Sigmoid colon (tissue), 7 donors: ENCODE results near the gene DNAJC12. TPM values are rescaled to one million over a fixed set of nuclear protein-coding genes. Genes with fewer than 3 reads are reported as not detected.

Experiments
- DNase-seq: peaks from one replicate; pipeline ENCODE4 v3.0.0-alpha.2; 2019
- H3K27ac ChIP-seq, 4 donors: fragments of 200-600 bp; sonication (generic); one replicate each; pipeline ENCODE4 v1.5.1; 2016 to 2019; ENCODE audit warnings: mild to moderate bottlenecking in 1 of 4
- H3K27me3 ChIP-seq, 3 donors: fragments of 200-600 bp; sonication (generic); one replicate each; pipeline ENCODE4 v1.5.1; 2019; ENCODE audit warnings: mild to moderate bottlenecking in 1 of 3
- H3K36me3 ChIP-seq, 4 donors: fragments of 200-600 bp; sonication (generic); one replicate each; pipeline ENCODE4 v1.5.1; 2016 to 2019
- H3K4me1 ChIP-seq, 4 donors: fragments of 200-600 bp; sonication (generic); one replicate each; pipeline ENCODE4 v1.5.1; 2017 to 2019
- H3K4me3 ChIP-seq, 4 donors: fragments of 200-600 bp; sonication (generic); one replicate each; pipeline ENCODE4 v1.5.1; 2017 to 2019; ENCODE audit warnings: mild to moderate bottlenecking in 2 of 4, moderate library complexity in 1 of 4
- H3K9me3 ChIP-seq, 4 donors: fragments of 200-600 bp in 3 of 4; sonication (generic) in 3 of 4; one replicate each; pipeline versions ENCODE4 v1.5.1 to v1.6.1; 2013 to 2019
- EP300 ChIP-seq, 4 donors: sonication (generic); formaldehyde crosslinking; IDR thresholded peaks; one replicate each; pipeline ENCODE4 v1.6.1; 2017; ENCODE audit warnings: antibody characterized with exemption in 4 of 4
- POLR2A ChIP-seq, 2 donors: fragments of 450-650 bp; IDR thresholded peaks; one replicate each; pipeline ENCODE4 v1.6.1; 2016; ENCODE audit warnings: antibody characterized with exemption in 2 of 2, mild to moderate bottlenecking in 2 of 2, moderate library complexity in 2 of 2
- POLR2AphosphoS5 ChIP-seq, 4 donors: sonication (generic); formaldehyde crosslinking; IDR thresholded peaks; one replicate each; pipeline ENCODE4 v1.6.1; 2017; ENCODE audit warnings: antibody characterized with exemption in 4 of 4
- WGBS, 2 donors: extraction: QIAGEN DNeasy Blood & Tissue Kit; methylation state at CpG; one replicate each; pipeline ENCODE4 v1.1.7; 2013; 5-methylcytosine and 5-hydroxymethylcytosine counted together
- intact Hi-C: fragments of 100-400 bp; cut with DNase I; formaldehyde crosslinking; loops from one replicate; pipeline ENCODE4 v1.15.1; 2023
- polyA plus RNA-seq, 3 donors: library from polyadenylated mRNA; stranded (reverse); fragments of 200-250 nt; gene quantifications; one replicate each; pipeline ENCODE4 v1.2.3, GENCODE V29; 2013
- total RNA-seq, 4 donors: library from RNA; depleted of rRNA; stranded (reverse); fragments of >200 nt; gene quantifications; one replicate each; pipeline ENCODE4 v1.1.0, GENCODE V29; 2016
- TF ChIP-seq, protein P1 (sequence below), 4 experiments: fragments of 450-650 bp in 3 of 4; fragments of 200-600 bp in 1 of 4; IDR thresholded peaks; one replicate each; pipeline ENCODE4 v1.5.1; 2016 to 2019; ENCODE audit warnings: antibody characterized with exemption in 4 of 4, mild to moderate bottlenecking in 3 of 4, moderate library complexity in 2 of 4
- donor health status: healthy with polysubstance abuse.
- donor health status: Bipolar disorder and iron deficiency.
- donor health status: healthy.

DNAJC12 gene
- total and polyA plus RNA-seq, 7 donors: 7.2 to 51.1 (median 12.1) TPM

DNA sequence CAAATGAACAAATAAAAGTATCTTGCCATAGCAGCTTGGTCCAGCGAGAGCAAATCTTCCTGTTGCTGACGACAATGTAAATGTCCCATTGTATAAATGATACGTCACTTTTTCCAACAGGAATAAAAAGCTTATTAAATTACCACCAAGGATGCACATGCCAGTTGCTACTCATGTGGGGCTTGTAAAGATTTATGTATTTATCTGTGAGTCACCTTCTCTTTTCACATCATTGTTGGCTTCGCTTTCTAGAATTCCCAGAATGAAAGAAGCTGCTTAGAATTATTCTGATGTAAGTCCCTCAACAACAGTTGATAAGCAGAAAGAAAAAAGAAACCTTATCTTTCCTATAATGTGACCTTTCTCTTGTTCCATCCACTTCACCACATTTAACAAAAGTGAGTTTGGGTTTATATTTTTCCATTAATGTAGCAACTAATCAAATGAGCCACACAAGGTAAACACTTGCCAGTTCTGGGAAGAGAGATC lies 22.4 kb downstream of the DNAJC12 start:
- 60 to 66% methylated on average over 4 of the region's 4 CpGs for WGBS, 2 donors
- TF ChIP-seq POLR2AphosphoS5 (IDR thresholded peaks at IDR 0.05) (no peak), EP300 (IDR thresholded peaks at IDR 0.05) (no peak), POLR2A (IDR thresholded peaks at IDR 0.05) (no peak)
- TF ChIP-seq, protein P1, sequence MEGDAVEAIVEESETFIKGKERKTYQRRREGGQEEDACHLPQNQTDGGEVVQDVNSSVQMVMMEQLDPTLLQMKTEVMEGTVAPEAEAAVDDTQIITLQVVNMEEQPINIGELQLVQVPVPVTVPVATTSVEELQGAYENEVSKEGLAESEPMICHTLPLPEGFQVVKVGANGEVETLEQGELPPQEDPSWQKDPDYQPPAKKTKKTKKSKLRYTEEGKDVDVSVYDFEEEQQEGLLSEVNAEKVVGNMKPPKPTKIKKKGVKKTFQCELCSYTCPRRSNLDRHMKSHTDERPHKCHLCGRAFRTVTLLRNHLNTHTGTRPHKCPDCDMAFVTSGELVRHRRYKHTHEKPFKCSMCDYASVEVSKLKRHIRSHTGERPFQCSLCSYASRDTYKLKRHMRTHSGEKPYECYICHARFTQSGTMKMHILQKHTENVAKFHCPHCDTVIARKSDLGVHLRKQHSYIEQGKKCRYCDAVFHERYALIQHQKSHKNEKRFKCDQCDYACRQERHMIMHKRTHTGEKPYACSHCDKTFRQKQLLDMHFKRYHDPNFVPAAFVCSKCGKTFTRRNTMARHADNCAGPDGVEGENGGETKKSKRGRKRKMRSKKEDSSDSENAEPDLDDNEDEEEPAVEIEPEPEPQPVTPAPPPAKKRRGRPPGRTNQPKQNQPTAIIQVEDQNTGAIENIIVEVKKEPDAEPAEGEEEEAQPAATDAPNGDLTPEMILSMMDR (IDR thresholded peaks at IDR 0.05): no peak
- peaks cover 0 to 7% (median 0%) of the 10 kb centered on the region in 4 donors for H3K4me1 ChIP-seq
- intact Hi-C loops: no loop called here
- DNase-seq: no peak
- H3K27ac ChIP-seq: no peak overlapping the region
- H3K27me3 ChIP-seq: no peaks in the 10 kb centered on the region
- H3K9me3 ChIP-seq: no peaks in the 10 kb centered on the region
- no peak overlapping the region for H3K4me3 ChIP-seq
- no peaks in the 10 kb centered on the region for H3K36me3 ChIP-seq

DNA sequence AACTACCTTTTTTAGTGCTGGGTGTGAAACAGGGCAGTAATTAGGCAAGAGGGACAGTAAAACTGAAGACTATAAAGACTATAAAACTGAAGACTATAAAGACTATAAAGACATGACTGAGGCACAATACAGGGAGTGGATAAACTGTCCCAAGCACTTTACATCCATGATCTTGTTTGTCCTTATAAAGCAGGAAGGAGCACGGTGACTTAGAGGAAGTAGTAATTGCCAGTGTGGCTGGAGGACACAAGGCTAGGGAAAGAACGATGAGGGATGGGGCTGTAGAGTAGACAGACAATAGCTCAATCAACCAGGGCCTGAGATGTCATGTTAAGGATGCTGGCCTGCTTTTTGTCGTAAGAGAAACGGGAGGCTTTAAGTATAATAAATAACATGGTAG lies 26.0 kb downstream of the DNAJC12 start:
- intact Hi-C loops: no loop called here
- no peak for DNase-seq
- no peaks in the 10 kb centered on the region for H3K36me3 ChIP-seq
- H3K27ac ChIP-seq: no peak overlapping the region
- peaks cover 0 to 7% (median 0%) of the 10 kb centered on the region in 4 donors for H3K4me1 ChIP-seq
- no peaks in the 10 kb centered on the region for H3K9me3 ChIP-seq
- TF ChIP-seq EP300 (IDR thresholded peaks at IDR 0.05) (no peak), POLR2AphosphoS5 (IDR thresholded peaks at IDR 0.05) (no peak), POLR2A (IDR thresholded peaks at IDR 0.05) (no peak)
- TF ChIP-seq, protein P1 (IDR thresholded peaks at IDR 0.05): no peak
- no peak overlapping the region for H3K4me3 ChIP-seq
- WGBS, 2 donors: 13 to 54% methylated on average over 4 of the region's 4 CpGs
- H3K27me3 ChIP-seq: no peaks in the 10 kb centered on the region

DNA sequence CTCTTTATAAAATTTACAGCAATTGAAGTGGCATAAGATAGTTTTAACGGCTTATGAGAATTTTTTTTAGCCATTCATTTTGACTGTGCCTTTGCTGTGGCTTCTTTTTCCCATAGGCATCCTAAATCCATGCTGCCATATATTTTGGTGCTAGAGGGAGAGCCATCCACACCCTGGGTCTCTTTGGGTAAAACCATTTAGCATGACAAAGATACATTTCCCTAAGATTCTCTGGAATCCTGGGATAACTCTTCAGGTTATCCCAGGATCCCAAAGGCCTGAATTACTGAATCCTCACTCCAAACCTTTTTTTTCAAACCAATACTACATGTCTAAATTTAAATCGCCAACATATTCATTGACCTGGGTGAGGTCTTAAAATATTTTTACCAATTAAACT lies 28.9 kb downstream of the DNAJC12 start:
- H3K27me3 ChIP-seq: no peaks in the 10 kb centered on the region
- H3K36me3 ChIP-seq: peaks cover 0 to under 1% (median 0%) of the 10 kb centered on the region in 4 donors
- H3K4me1 ChIP-seq: no peaks in the 10 kb centered on the region
- DNase-seq: no peak
- WGBS, 2 donors: 94 to 97% methylated on average over 2 of the region's 2 CpGs
- TF ChIP-seq POLR2AphosphoS5 (IDR thresholded peaks at IDR 0.05) (no peak), EP300 (IDR thresholded peaks at IDR 0.05) (no peak), POLR2A (IDR thresholded peaks at IDR 0.05) (no peak)
- TF ChIP-seq, protein P1 (IDR thresholded peaks at IDR 0.05): no peak
- intact Hi-C loops: no loop called here
- no peak overlapping the region for H3K27ac ChIP-seq
- no peaks in the 10 kb centered on the region for H3K9me3 ChIP-seq
- H3K4me3 ChIP-seq: no peak overlapping the region

DNA sequence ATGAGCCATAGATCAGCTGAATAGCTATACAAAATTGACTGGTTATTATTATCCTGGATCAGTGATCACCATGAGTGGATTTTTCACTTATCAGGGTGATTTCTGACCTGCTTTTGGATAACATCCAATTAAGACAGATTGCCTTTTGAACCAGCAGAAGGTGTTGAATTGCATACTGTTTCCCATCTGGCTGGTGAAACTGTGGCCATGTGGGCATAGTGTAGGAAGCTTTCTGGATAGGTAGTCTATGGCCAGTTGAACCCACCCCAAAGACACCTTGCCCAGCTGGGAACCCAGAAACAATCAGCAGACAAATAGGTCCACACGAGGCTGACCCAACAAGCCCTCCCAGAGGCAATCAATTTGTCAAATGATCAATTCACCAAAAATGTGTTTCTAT lies 29.3 kb downstream of the DNAJC12 start:
- no peak overlapping the region for H3K27ac ChIP-seq
- H3K9me3 ChIP-seq: no peaks in the 10 kb centered on the region
- intact Hi-C loops: no loop called here
- H3K4me1 ChIP-seq: no peaks in the 10 kb centered on the region
- peaks cover 0 to 3% (median 0%) of the 10 kb centered on the region in 4 donors for H3K36me3 ChIP-seq
- WGBS, 2 donors: 60 to 78% methylated on average over 1 of the region's 1 CpG
- no peaks in the 10 kb centered on the region for H3K27me3 ChIP-seq
- H3K4me3 ChIP-seq: no peak overlapping the region
- no peak for TF ChIP-seq POLR2AphosphoS5 (IDR thresholded peaks at IDR 0.05)
- TF ChIP-seq POLR2A (IDR thresholded peaks at IDR 0.05): no peak
- no peak for TF ChIP-seq EP300 (IDR thresholded peaks at IDR 0.05)
- TF ChIP-seq, protein P1 (IDR thresholded peaks at IDR 0.05): no peak
- DNase-seq: no peak

DNA sequence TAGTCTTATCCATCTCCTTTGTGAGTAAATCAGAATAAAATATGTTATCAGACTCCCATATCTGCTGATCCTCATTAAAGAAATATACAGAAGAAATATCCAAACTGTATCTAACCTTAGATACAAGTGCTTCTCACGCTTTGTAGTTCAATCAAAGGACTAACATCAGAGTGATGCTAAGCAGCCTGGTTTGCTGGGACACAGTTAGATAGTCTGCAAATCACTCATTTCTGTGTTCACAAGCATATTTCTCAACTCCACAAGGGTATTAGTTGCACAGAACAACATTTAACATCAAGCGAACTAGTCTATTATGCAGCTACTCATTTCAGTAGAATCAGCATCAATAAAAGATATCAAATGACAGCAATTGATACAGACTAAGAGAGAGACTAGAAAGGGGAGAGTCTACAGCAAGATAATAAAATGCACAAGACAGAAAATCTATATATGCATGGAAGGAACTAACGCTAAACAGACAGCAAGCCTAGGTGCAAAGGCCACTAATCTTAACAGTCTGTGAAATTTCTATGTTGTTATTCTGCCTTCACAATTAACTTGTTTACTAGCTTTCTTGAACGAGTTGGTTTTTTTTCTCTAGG lies 30.0 kb downstream of the DNAJC12 start:
- WGBS, 2 donors: 28 to 61% methylated on average over 4 of the region's 4 CpGs
- Histone ChIP-seq H3K27ac (no peak overlapping the region), H3K27me3 (no peaks in the 10 kb centered on the region), H3K4me1 (no peaks in the 10 kb centered on the region), H3K4me3 (no peak overlapping the region), H3K9me3 (no peaks in the 10 kb centered on the region), H3K36me3 (peaks cover 0 to 3% (median 0%) of the 10 kb centered on the region in 4 donors)
- no peak for DNase-seq
- intact Hi-C loops: no loop called here
- TF ChIP-seq EP300 (IDR thresholded peaks at IDR 0.05): no peak
- TF ChIP-seq, protein P1 (IDR thresholded peaks at IDR 0.05): no peak
- TF ChIP-seq POLR2AphosphoS5 (IDR thresholded peaks at IDR 0.05): no peak
- TF ChIP-seq POLR2A (IDR thresholded peaks at IDR 0.05): no peak
